ENCODE results near the gene TIMM10B.

TIMM10B gene

DNA sequence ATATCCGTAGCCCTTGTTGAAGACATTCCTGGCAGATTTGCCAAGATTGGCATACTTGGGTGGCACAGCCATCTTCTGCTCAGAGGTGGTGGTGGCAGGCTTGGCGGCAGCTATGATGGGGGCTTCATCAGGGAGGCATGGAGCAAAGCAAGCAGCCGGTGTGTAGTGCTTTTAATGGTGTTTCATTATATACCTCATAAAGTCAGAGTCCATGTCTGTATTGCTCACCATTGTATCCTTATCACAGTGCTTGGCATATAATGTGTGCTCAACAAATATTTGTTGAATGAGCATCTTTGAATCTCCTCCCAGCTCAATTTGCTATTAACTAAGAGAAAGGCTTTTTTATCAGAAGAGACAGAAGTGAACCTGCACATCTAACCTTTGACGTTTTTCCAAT lies 8.0 kb downstream of the TIMM10B start:
- TF ChIP-seq NFIC (IDR thresholded peaks at IDR 0.05) (no peak), TEAD4 (IDR thresholded peaks at IDR 0.05) (no peak), YY1 (IDR thresholded peaks at IDR 0.05; ENCODE audit: low read depth) (no peak), ZBTB7A (IDR thresholded peaks at IDR 0.05; ENCODE audit: low read depth) (no peak)
- TF ChIP-seq, protein P1, sequence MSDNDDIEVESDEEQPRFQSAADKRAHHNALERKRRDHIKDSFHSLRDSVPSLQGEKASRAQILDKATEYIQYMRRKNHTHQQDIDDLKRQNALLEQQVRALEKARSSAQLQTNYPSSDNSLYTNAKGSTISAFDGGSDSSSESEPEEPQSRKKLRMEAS (IDR thresholded peaks at IDR 0.05): no peak

DNA sequence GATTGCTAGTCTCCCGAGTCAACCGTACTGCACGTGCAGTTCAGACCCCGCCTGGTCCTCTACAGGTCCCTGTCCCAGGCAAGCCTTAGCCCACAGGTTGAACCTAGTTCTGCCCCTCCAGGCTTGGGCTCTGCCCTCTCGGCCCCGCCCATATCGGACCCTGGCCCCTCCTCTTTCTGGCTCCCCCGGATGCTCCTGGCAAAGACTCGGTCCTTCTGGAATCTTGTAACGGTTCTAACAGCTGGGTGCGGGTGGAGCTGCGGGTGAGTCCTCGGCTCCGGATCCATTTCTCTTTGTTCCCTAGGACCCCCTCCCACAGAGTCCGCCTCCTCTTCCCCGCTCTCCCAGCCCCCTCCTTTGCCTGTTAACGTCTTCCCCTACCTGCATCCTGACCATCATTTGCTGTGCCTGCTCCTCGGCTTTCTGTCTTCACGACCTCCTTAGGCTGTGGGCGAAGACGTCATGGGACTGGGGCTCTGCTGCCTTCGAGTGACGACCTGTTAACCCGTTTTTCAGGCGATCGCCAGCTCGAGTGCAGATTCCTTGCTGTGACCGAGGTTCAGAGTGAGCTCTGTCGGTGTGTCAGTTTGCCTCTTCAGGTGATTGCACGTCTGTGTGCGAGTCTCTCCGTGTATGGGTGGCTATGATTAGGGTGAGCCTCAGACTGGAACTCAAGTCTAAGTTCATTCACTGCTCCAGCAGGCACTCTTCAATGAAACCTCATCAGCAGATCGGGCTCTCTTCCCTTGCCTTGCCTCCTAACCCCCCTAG lies 16.0 kb downstream of the TIMM10B start, which contains the start of gene DNHD1:
Gene DNHD1 (plus strand): TSS at position 212 of the 771 bp plus-strand sequence. CDS start 936 bp downstream, outside the sequence.
- no peak for TF ChIP-seq CEBPB (IDR thresholded peaks at IDR 0.05)
- TF ChIP-seq, protein P1 (IDR thresholded peaks at IDR 0.05): no peak
- no peak for TF ChIP-seq CREB1 (IDR thresholded peaks at IDR 0.05; ENCODE audit: low read depth)
- no peak for TF ChIP-seq TAF1 (IDR thresholded peaks at IDR 0.05; ENCODE audit: low read depth)
- TF ChIP-seq EP300 (IDR thresholded peaks at IDR 0.05; ENCODE audit: borderline replicate concordance): no peak
- TF ChIP-seq RAD21 (IDR thresholded peaks at IDR 0.05; ENCODE audit: low read depth): no peak
- no peak for TF ChIP-seq EGR1 (IDR thresholded peaks at IDR 0.05)
- no peak for TF ChIP-seq TEAD4 (IDR thresholded peaks at IDR 0.05)
- TF ChIP-seq YY1 (IDR thresholded peaks at IDR 0.05; ENCODE audit: low read depth): no peak
- TF ChIP-seq, protein P2, sequence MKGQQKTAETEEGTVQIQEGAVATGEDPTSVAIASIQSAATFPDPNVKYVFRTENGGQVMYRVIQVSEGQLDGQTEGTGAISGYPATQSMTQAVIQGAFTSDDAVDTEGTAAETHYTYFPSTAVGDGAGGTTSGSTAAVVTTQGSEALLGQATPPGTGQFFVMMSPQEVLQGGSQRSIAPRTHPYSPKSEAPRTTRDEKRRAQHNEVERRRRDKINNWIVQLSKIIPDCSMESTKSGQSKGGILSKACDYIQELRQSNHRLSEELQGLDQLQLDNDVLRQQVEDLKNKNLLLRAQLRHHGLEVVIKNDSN (IDR thresholded peaks at IDR 0.05): no peak
- TF ChIP-seq, protein P3, sequence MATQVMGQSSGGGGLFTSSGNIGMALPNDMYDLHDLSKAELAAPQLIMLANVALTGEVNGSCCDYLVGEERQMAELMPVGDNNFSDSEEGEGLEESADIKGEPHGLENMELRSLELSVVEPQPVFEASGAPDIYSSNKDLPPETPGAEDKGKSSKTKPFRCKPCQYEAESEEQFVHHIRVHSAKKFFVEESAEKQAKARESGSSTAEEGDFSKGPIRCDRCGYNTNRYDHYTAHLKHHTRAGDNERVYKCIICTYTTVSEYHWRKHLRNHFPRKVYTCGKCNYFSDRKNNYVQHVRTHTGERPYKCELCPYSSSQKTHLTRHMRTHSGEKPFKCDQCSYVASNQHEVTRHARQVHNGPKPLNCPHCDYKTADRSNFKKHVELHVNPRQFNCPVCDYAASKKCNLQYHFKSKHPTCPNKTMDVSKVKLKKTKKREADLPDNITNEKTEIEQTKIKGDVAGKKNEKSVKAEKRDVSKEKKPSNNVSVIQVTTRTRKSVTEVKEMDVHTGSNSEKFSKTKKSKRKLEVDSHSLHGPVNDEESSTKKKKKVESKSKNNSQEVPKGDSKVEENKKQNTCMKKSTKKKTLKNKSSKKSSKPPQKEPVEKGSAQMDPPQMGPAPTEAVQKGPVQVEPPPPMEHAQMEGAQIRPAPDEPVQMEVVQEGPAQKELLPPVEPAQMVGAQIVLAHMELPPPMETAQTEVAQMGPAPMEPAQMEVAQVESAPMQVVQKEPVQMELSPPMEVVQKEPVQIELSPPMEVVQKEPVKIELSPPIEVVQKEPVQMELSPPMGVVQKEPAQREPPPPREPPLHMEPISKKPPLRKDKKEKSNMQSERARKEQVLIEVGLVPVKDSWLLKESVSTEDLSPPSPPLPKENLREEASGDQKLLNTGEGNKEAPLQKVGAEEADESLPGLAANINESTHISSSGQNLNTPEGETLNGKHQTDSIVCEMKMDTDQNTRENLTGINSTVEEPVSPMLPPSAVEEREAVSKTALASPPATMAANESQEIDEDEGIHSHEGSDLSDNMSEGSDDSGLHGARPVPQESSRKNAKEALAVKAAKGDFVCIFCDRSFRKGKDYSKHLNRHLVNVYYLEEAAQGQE (IDR thresholded peaks at IDR 0.05; ENCODE audit: low read depth): no peak
- TF ChIP-seq FOXM1 (IDR thresholded peaks at IDR 0.05; ENCODE audit: borderline replicate concordance, low read depth): no peak
- TF ChIP-seq TCF12 (IDR thresholded peaks at IDR 0.05; ENCODE audit: low read depth): no peak
- TF ChIP-seq NFIC (IDR thresholded peaks at IDR 0.05): no peak
- no peak for TF ChIP-seq ZBTB7A (IDR thresholded peaks at IDR 0.05; ENCODE audit: low read depth)

DNA sequence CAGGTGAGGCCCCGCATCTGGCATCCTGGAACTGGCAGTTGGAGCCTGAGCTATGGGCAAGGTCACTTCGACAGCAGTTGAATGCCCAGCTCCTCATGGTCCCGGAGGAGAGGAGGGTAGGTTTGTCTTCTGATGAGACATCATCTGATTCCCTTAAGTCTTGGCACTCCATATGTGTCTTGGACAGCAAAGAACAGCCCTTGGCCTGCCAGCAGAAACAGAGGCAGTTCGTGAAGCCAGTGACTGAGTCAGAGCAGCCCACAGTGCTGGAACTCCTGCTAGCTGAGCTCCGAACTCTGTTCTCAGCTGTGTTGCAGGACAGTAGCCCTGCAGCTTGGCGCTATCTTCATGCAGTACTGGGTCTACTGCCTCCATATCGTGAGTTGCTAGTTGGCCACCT lies 16.8 kb downstream of the TIMM10B start:
- no peak for TF ChIP-seq RAD21 (IDR thresholded peaks at IDR 0.05; ENCODE audit: low read depth)
- TF ChIP-seq CREB1 (IDR thresholded peaks at IDR 0.05; ENCODE audit: low read depth): no peak
- TF ChIP-seq CEBPB (IDR thresholded peaks at IDR 0.05): no peak
- no peak for TF ChIP-seq ZBTB7A (IDR thresholded peaks at IDR 0.05; ENCODE audit: low read depth)
- TF ChIP-seq, protein P1 (IDR thresholded peaks at IDR 0.05): no peak
- no peak for TF ChIP-seq TEAD4 (IDR thresholded peaks at IDR 0.05)
- TF ChIP-seq, protein P2 (IDR thresholded peaks at IDR 0.05): no peak
- no peak for TF ChIP-seq FOXM1 (IDR thresholded peaks at IDR 0.05; ENCODE audit: borderline replicate concordance, low read depth)
- no peak for TF ChIP-seq NFIC (IDR thresholded peaks at IDR 0.05)
- no peak for TF ChIP-seq YY1 (IDR thresholded peaks at IDR 0.05; ENCODE audit: low read depth)
- no peak for TF ChIP-seq EP300 (IDR thresholded peaks at IDR 0.05; ENCODE audit: borderline replicate concordance)
- TF ChIP-seq, protein P3 (IDR thresholded peaks at IDR 0.05; ENCODE audit: low read depth): no peak
- no peak for TF ChIP-seq TAF1 (IDR thresholded peaks at IDR 0.05; ENCODE audit: low read depth)
- no peak for TF ChIP-seq EGR1 (IDR thresholded peaks at IDR 0.05)
- no peak for TF ChIP-seq TCF12 (IDR thresholded peaks at IDR 0.05; ENCODE audit: low read depth)

DNA sequence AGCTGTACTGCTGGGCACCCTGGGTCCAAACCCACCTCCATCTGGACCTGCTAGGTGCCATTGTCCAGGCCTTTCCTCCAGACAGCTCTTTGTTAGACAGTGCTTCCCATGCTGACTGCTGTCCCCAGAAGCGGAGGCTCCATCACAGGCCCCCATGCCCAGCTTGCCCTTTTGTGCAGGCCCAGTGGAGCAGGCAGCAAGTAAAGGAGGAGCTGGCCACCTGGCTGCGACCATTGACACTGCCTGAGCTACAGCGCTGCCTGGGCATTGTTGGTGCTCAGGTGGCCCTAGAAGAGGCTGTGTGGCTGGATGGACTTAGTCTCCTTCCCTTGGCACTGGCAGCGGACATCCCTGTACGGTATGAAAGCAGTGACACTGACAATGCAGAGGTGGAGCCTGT lies 17.2 kb downstream of the TIMM10B start:
- TF ChIP-seq, protein P1 (IDR thresholded peaks at IDR 0.05): no peak
- TF ChIP-seq EP300 (IDR thresholded peaks at IDR 0.05; ENCODE audit: borderline replicate concordance): no peak
- TF ChIP-seq FOXM1 (IDR thresholded peaks at IDR 0.05; ENCODE audit: borderline replicate concordance, low read depth): no peak
- TF ChIP-seq ZBTB7A (IDR thresholded peaks at IDR 0.05; ENCODE audit: low read depth): no peak
- TF ChIP-seq TAF1 (IDR thresholded peaks at IDR 0.05; ENCODE audit: low read depth): no peak
- TF ChIP-seq RAD21 (IDR thresholded peaks at IDR 0.05; ENCODE audit: low read depth): no peak
- TF ChIP-seq TCF12 (IDR thresholded peaks at IDR 0.05; ENCODE audit: low read depth): no peak
- TF ChIP-seq, protein P3 (IDR thresholded peaks at IDR 0.05; ENCODE audit: low read depth): no peak
- TF ChIP-seq CEBPB (IDR thresholded peaks at IDR 0.05): no peak
- TF ChIP-seq NFIC (IDR thresholded peaks at IDR 0.05): no peak

Measured in Ishikawa (cell line).